T follicular helper cell (primary cell): ENCODE results near the gene AHR.
"Not testable (repeated sequence)": the region's sequence is repeated elsewhere in the genome, so short reads cannot be mapped to it uniquely, and the experiment has no call there.

Experiments used
- DNase-seq: peaks from one replicate; pipeline ENCODE4 v3.0.0-alpha.2; 2020; ENCODE audit warnings: low read depth

Gene AHR

DNA sequence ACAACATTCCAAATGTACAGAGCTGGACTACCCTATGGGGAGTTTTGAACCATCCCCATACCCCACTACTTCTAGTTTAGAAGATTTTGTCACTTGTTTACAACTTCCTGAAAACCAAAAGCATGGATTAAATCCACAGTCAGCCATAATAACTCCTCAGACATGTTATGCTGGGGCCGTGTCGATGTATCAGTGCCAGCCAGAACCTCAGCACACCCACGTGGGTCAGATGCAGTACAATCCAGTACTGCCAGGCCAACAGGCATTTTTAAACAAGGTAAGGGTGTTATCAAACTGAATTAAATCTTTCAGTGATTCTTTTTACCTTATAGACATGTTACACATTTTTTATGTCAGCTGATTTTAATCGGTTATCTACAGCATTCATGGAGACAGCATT lies 41.5 kb downstream of the AHR start:
- no peak for DNase-seq

DNA sequence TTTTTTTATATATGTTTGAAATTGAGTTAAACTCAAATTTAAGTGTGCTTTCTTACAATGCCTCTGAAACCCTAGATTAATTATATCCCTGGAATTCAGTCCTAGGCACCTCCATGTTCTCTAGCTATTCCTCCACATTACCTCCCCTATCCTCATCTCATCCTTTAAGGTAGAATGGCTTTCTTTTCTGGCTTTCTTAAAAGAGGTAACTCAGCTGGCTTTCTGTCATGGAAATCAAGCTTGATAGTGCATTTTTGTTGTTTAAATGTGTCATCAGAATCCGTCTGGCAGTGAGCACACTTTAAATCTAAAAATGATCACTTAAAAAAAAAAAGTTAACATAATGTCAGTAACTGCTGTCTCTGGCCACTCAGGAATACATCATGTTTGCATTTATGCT lies 42.2 kb downstream of the AHR start:
- no peak for DNase-seq

- DNase-seq, result no peak
Observed at GRCh38 chr7:17342756-17343155, 44.3 kb downstream of the AHR start.

GRCh38 chr7:17347401-17347800 lies 48.9 kb downstream of the AHR start:
- DNase-seq, result no peak

GRCh38 chr7:17348932-17349331 lies 50.5 kb downstream of the AHR start:
- not testable (repeated sequence) for DNase-seq

- DNase-seq, result not testable (repeated sequence)
Observed at GRCh38 chr7:17350321-17350720, 51.9 kb downstream of the AHR start.

- DNase-seq, result not testable (repeated sequence)
Observed at GRCh38 chr7:17353650-17354419, 55.4 kb downstream of the AHR start.

- no peak for DNase-seq
Observed at GRCh38 chr7:17354473-17354872, 56.0 kb downstream of the AHR start.

DNA sequence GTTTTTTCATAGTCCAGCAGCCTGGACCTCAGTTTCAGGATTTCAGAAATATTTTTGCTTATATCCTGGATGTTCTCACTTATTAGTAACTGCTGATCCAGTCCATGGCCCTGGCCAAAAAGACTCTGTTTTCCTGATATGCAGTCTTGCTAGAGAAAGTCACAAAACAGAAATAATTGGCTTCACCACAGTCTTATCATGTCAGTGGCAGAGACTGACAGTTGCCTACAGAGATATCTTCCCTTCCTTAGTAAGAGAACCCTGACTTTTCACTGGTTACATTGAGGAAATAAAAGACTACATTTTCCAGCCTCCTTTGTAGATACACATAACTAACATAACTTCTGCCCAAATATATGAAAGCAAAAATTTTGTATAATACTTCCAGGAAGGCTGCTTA lies 56.6 kb downstream of the AHR start:
- DNase-seq, result no peak

- no peak for DNase-seq
Observed at GRCh38 chr7:17357952-17358351, 59.5 kb downstream of the AHR start.

- no peak for DNase-seq
Observed at GRCh38 chr7:17359610-17360009, 61.2 kb downstream of the AHR start.

GRCh38 chr7:17362439-17363105 lies 64.1 kb downstream of the AHR start:
- no peak for DNase-seq

GRCh38 chr7:17364671-17365070 lies 66.2 kb downstream of the AHR start:
- no peak for DNase-seq

GRCh38 chr7:17365775-17366174 lies 67.3 kb downstream of the AHR start:
- no peak for DNase-seq

DNA sequence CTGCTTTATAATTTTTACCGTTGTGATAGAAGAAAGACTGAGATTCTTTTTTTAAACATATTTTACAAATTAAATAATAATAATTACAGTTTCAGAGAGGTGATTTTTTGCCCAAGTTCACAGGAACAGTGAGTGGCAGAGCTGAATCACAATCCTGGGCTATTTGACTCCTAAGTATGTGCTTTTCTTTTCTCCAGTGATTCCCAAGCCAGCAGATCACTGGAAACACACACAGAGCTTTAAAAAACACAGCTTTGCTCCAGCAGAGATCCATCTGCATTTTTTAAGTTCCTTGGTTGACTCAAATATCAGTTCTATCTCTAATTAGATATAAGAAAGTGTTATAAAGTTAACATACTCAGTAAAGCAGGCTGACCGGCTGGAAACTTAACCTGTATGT lies 69.0 kb downstream of the AHR start:
- DNase-seq, result no peak

GRCh38 chr7:17368856-17369524 lies 70.5 kb downstream of the AHR start:
- no peak for DNase-seq

GRCh38 chr7:17369691-17370426 lies 71.4 kb downstream of the AHR start:
- no peak for DNase-seq

DNA sequence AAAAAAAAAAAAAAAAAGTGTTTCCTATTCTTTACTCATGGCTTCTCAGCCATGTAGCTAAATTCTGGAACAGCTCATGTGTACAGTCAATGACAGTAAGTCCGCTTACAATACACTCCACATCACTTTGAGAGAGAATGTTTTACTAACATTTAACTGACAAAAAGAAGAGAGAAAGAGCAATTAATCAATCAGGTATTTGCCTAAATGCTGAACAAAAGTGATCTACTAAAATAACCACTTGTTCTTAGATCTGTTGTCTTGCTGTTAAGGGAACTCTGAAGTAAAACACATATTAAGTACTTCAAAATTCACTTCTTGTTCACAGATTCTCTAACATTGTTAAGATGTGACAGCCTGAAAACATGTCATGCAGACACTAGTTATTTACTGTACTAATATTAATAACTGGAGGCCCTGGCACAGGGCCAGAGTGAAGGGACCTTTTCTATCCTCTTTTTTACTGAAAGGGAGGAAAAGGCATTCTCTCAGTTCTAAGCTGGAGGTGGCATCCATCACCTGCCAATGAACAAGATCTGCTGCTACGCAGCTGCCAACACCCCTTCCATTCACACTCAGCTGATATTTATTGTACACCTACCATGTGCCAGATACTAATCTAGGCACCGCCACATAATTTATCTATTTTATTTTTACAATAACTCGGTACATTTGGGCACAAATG lies 72.6 kb downstream of the AHR start:
- no peak for DNase-seq

DNA sequence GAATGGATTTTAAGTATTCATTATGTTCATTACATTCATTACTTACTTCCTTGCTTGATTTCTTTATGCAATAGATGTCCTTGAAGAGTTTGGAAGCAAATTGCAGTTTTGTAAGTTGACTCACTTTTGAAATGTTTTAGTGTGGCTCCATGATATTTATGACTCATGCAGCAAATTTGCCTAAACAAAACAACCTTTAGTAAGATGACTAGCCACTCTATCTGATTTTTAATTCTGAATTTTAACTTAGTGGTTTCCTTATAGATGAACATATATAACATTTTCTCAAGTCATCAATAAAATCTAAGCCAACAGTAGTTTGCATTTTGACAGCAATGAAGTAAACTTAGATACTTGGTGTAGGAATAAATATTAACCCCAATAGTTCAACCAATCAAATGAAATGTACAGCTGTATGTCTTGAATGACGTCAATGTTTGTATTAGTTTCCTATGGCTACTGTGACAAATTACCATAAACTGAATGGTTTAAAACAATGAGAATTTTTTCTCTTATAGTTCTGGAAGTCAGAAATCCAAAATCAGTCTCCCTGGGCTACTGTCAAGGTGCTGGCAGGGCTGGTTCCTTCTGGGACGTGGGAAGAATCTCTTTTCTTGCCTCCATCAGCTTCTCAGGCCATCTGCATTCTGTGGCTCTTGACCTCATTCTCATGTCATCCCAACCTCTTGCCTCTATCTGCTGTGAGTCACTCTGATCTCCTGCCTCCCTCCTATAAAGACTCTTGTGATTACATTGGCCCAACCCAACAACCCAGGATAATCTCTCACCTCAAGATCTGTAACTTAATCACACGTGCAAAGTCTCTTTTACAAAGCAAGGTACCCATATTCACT lies 73.4 kb downstream of the AHR start:
- no peak for DNase-seq

DNA sequence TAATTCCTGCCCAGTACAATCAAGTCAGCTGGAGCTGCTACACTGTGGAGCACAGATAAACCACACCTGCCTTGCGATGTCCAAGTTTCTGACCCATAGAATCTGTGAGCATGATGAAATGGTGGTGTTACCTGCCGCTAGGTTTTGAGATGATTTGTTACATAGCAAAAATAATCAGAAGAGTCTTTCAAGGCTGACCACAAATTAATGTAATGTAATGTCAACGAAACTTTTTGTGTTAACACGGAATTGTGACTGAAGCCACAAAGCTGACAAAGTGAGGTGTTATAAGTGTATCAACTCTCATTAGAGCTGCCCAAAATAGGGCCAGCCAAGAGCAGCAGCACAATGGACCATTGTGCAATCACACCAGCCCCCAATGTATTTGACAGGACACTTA lies 75.7 kb downstream of the AHR start:
- DNase-seq, result no peak

DNA sequence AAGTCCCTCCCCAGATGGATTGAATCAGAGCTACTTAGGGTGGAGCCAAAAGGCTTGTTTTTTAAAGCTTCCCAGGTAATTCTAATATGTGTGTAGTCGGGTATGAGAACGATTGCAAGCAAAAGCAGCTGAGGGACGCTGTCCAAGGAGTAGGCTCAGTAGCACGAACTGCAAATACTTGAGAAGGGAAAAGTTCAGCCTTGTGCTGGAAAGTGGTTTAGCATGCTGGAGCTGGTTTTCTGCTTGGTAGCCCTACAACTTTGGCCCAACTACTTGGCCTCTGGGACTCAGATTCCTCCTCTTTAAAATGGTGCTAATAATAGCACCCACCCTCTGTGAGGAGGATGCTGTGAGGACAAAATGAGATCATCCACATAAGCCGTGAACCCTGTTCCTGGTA lies 76.2 kb downstream of the AHR start:
- no peak for DNase-seq
